Measurements from ENCODE around the gene GAMT. TPM values are rescaled to one million over a fixed set of nuclear protein-coding genes. Genes with fewer than 3 reads are reported as not detected.

GAMT gene
- total and polyA plus RNA-seq, 2 donors (not counting 3 experiments of a cell fraction or from before 2014, with no cell fraction given) = 22.1 to 36.9 TPM

- Histone ChIP-seq H4K20me1 (replicated peaks; ENCODE audit: control insufficient read depth, extremely low read depth, insufficient read depth, low read length) (no peaks in the 10 kb centered on the region), H3K4me2 (ENCODE audit: insufficient read depth, low read length) (peak overlapping the region; percentile 77), H3K27ac (ENCODE audit: insufficient read depth, low read depth, low read length) (peak overlapping the region; percentile 92), H3K36me3 (ENCODE audit: control insufficient read depth in 2 of 2, extremely low read depth in 1 of 2, insufficient read depth in 2 of 2, low read length in 2 of 2) (peaks cover 0 to 6% of the 10 kb centered on the region in 2 experiments), H3K9me3 (replicated peaks; ENCODE audit: control insufficient read depth, insufficient read depth, low read length) (no peaks in the 10 kb centered on the region), H3K9ac (replicated peaks; ENCODE audit: extremely low read depth, insufficient read depth, low read length) (peak overlapping the region; percentile 98), H3K9me1 (replicated peaks; ENCODE audit: control insufficient read depth, extremely low read depth, insufficient read depth, low read length) (no peaks in the 10 kb centered on the region), H3K4me1 (ENCODE audit: control insufficient read depth, extremely low read depth, insufficient read depth, low read length) (peaks cover 26% of the 10 kb centered on the region), H3K27me3 (ENCODE audit: control insufficient read depth in 2 of 2, insufficient read depth in 2 of 2, low read length in 2 of 2) (no peaks in the 10 kb centered on the region), H3K4me3 (replicated peaks in 1 of 3; ENCODE audit: insufficient read depth in 1 of 3, low read depth in 1 of 3, low read length in 3 of 3) (peak overlapping the region; percentile 57 to 93 (median 82)), H2AFZ (ENCODE audit: low read depth, low read length) (no peak overlapping the region), H3K79me2 (ENCODE audit: control insufficient read depth, insufficient read depth, low read length) (peaks cover 68% of the 10 kb centered on the region)
- no TSS peak for BruUV-seq (replicated peaks)
- no peak for TF ChIP-seq MAX (IDR thresholded peaks at IDR 0.05; ENCODE audit: insufficient read depth, insufficient read length)
- TF ChIP-seq POLR2AphosphoS5 (IDR thresholded peaks at IDR 0.05; ENCODE audit: insufficient read depth, low read depth, low read length) = no peak
- TF ChIP-seq POLR2A (IDR thresholded peaks at IDR 0.05; ENCODE audit: low read depth, low read length) = no peak
- FAIRE-seq (no peak), DNase-seq (ENCODE audit: low read depth, low spot score) (no peak)
- POLR2A ChIA-PET = no interaction called here
- CTCF ChIA-PET = interaction anchor here (0.8 to 1.5 kb wide), 2 partner anchors 93 to 165 kb away, joined by 3 read pairs; no protein-coding TSS in a partner anchor
- intact Hi-C loops (cut with micrococcal nuclease) = loop anchor here (10.0 kb wide), 1 partner anchor 185 kb away; the partner anchor contains the start of gene MBD3
- dilution Hi-C loops (cut with MboI; ENCODE audit: extremely low pct_ligation_motif_present, low sequenced_read_pairs) = no loop called here
These were observed 8.1 kb upstream of the GAMT start for GRCh38 chr19:1409204-1410005.

- peaks cover 0 to 6% of the 10 kb centered on the region in 2 experiments for H3K36me3 ChIP-seq (ENCODE audit: control insufficient read depth in 2 of 2, extremely low read depth in 1 of 2, insufficient read depth in 2 of 2, low read length in 2 of 2)
- DNase-seq (ENCODE audit: low read depth, low spot score) (peak; percentile 73), FAIRE-seq (peak; percentile 89)
- intact Hi-C loops (cut with micrococcal nuclease) (loop anchor here (10.0 kb wide), 1 partner anchor 186 kb away; the partner anchor contains the start of gene MBD3), dilution Hi-C loops (cut with MboI; ENCODE audit: extremely low pct_ligation_motif_present, low sequenced_read_pairs) (no loop called here)
- peak overlapping the region; percentile 92 for H3K27ac ChIP-seq (ENCODE audit: insufficient read depth, low read depth, low read length)
- peak overlapping the region; percentile 57 to 93 (median 82) for H3K4me3 ChIP-seq (replicated peaks in 1 of 3; ENCODE audit: insufficient read depth in 1 of 3, low read depth in 1 of 3, low read length in 3 of 3)
- peak overlapping the region; percentile 98 for H3K9ac ChIP-seq (replicated peaks; ENCODE audit: extremely low read depth, insufficient read depth, low read length)
- H3K79me2 ChIP-seq (ENCODE audit: control insufficient read depth, insufficient read depth, low read length) = peaks cover 60% of the 10 kb centered on the region
- TF ChIP-seq JUN (IDR thresholded peaks at IDR 0.05; ENCODE audit: borderline replicate concordance, insufficient read depth, insufficient read length, low read depth) = no peak
- TF ChIP-seq FOS (IDR thresholded peaks at IDR 0.05; ENCODE audit: borderline replicate concordance, insufficient read depth, low read length) = no peak
- TF ChIP-seq POLR2A (IDR thresholded peaks at IDR 0.05; ENCODE audit: low read depth, low read length) = peak; percentile 71
- TF ChIP-seq POLR2AphosphoS5 (IDR thresholded peaks at IDR 0.05; ENCODE audit: insufficient read depth, low read depth, low read length) = peak; percentile 53
- CTCF ChIA-PET = interaction anchor here (0.8 kb wide), 1 partner anchor 93 kb away, joined by 3 read pairs; no protein-coding TSS in a partner anchor
- POLR2A ChIA-PET = interaction anchor here (0.7 kb wide), 1 partner anchor 52 kb away, joined by 10 read pairs; no protein-coding TSS in a partner anchor
- H3K27me3 ChIP-seq (ENCODE audit: control insufficient read depth in 2 of 2, insufficient read depth in 2 of 2, low read length in 2 of 2) = no peaks in the 10 kb centered on the region
- peak overlapping the region; percentile 77 for H3K4me2 ChIP-seq (ENCODE audit: insufficient read depth, low read length)
- no peaks in the 10 kb centered on the region for H4K20me1 ChIP-seq (replicated peaks; ENCODE audit: control insufficient read depth, extremely low read depth, insufficient read depth, low read length)
- H3K9me3 ChIP-seq (replicated peaks; ENCODE audit: control insufficient read depth, insufficient read depth, low read length) = no peaks in the 10 kb centered on the region
- BruUV-seq (replicated peaks) = TSS peak; percentile 62
- H3K9me1 ChIP-seq (replicated peaks; ENCODE audit: control insufficient read depth, extremely low read depth, insufficient read depth, low read length) = no peaks in the 10 kb centered on the region
- no peak overlapping the region for H2AFZ ChIP-seq (ENCODE audit: low read depth, low read length)
- H3K4me1 ChIP-seq (ENCODE audit: control insufficient read depth, extremely low read depth, insufficient read depth, low read length) = peaks cover 26% of the 10 kb centered on the region
These were observed 7.2 kb upstream of the GAMT start for GRCh38 chr19:1408300-1409203.
